Ectodermal cell (in vitro differentiated cells): Measurements from ENCODE around the gene KDM3B.
"Not testable (repeated sequence)": the region's sequence is repeated elsewhere in the genome, so short reads cannot be mapped to it uniquely, and the experiment has no call there.

Experiments
- H3K27ac ChIP-seq: 2 replicates; pipeline ENCODE4 v1.7.0; 2013; ENCODE audit warnings: mild to moderate bottlenecking, low read depth, low read length; ENCODE audit not compliant: insufficient read depth, poor library complexity, severe bottlenecking
- H3K27me3 ChIP-seq: 2 replicates; pipeline ENCODE4 v1.7.0; 2013; ENCODE audit warnings: mild to moderate bottlenecking, low read length; ENCODE audit not compliant: insufficient read depth, control insufficient read depth, poor library complexity, severe bottlenecking
- H3K36me3 ChIP-seq: one replicate; pipeline ENCODE4 v1.7.0; 2013; ENCODE audit warnings: low read length; ENCODE audit not compliant: control insufficient read depth, insufficient read depth
- H3K4me1 ChIP-seq: one replicate; pipeline ENCODE4 v1.7.0; 2013; ENCODE audit warnings: low read length; ENCODE audit not compliant: control insufficient read depth, insufficient read depth
- H3K4me3 ChIP-seq: 2 replicates; pipeline ENCODE4 v1.7.0; 2013; ENCODE audit warnings: low read depth, low read length, control low read depth; ENCODE audit not compliant: insufficient read depth
- H3K9me3 ChIP-seq: 2 replicates; pipeline ENCODE4 v1.7.0; 2013; ENCODE audit warnings: mild to moderate bottlenecking, low read length, moderate library complexity; ENCODE audit not compliant: control insufficient read depth
- WGBS, 2 experiments: methylation state at CpG; one replicate each; pipeline ENCODE4 v1.1.7; 2013; ENCODE audit warnings: missing lambda C conversion rate in 2 of 2; 5-methylcytosine and 5-hydroxymethylcytosine counted together

Gene KDM3B

GRCh38 chr5:138473151-138473550 lies 120.7 kb downstream of the KDM3B start:
- H3K9me3 ChIP-seq, H3K4me3 ChIP-seq, H3K27me3 ChIP-seq, H3K27ac ChIP-seq, H3K4me1 ChIP-seq, H3K36me3 ChIP-seq: not testable (repeated sequence)
- 93 to 97% methylated on average over 5 of the region's 5 CpGs for WGBS, 2 experiments

- 94 to 95% methylated on average over 6 to 7 of the region's 7 CpGs for WGBS, 2 experiments
- Histone ChIP-seq H3K27me3 (peaks cover 6% of the 10 kb centered on the region), H3K36me3 (no peaks in the 10 kb centered on the region), H3K4me1 (no peaks in the 10 kb centered on the region), H3K27ac (no peak overlapping the region), H3K4me3 (no peak overlapping the region), H3K9me3 (no peaks in the 10 kb centered on the region)
Measured at GRCh38 chr5:138476918-138477317, 124.4 kb downstream of the KDM3B start.

DNA sequence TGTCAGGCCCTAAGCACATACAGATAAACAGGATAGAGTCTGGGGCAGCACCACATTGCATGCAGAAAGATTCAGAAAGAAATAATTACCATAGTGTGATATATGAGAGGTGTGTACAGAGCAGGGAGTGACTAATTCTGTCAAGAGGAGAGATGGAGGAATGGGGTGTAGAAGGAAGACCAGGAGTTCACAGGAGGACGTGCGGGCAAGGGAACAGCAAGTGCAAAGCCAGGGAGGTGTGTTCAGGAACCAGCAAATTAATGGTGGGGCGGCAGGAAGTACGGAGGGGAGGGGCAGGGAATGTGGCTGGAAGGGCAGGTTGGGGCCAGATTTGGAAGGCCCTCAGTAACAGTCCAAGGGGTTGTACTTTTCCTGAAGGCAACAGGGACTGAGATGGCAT lies 130.2 kb downstream of the KDM3B start:
- Histone ChIP-seq H3K27me3 (no peaks in the 10 kb centered on the region), H3K4me3 (no peak overlapping the region), H3K36me3 (no peaks in the 10 kb centered on the region), H3K9me3 (no peaks in the 10 kb centered on the region), H3K27ac (no peak overlapping the region), H3K4me1 (peaks cover 3% of the 10 kb centered on the region)
- 74% methylated on average over 4 of the region's 4 CpGs for WGBS, 2 experiments
